Calu3 (cell line): ENCODE data around the gene ZG16. TPM values are rescaled to one million over a fixed set of nuclear protein-coding genes. Genes with fewer than 3 reads are reported as not detected.
"Not testable (repeated sequence)": the region's sequence is repeated elsewhere in the genome, so short reads cannot be mapped to it uniquely, and the experiment has no call there.

Experiments used
- BruUV-seq: library from RNA; stranded (reverse); fragments of 400-500 nt; replicated peaks from 2 replicates; lab custom pipeline; 2021; lab: Mats Ljungman, UMichigan
- CTCF ChIA-PET: fragments of 300-600 bp; sonication (Branson Sonifier 250); formaldehyde crosslinking; loops from one replicate; lab custom pipeline; 2022; ENCODE audit warnings: antibody characterized with exemption; lab: Charles Lee
- DNase-seq: peaks from one replicate; pipeline ENCODE4 v3.0.0; 2022
- H3K27ac Mint-ChIP-seq: one replicate; pipeline ENCODE4 v1.8.0; 2022; ENCODE audit warnings: mixed read lengths; ENCODE audit not compliant: unreplicated experiment
- H3K27me3 Mint-ChIP-seq: one replicate; pipeline ENCODE4 v1.8.0; 2022; ENCODE audit warnings: mixed read lengths; ENCODE audit not compliant: unreplicated experiment
- H3K36me3 Mint-ChIP-seq: one replicate; pipeline ENCODE4 v1.8.0; 2022; ENCODE audit warnings: mild to moderate bottlenecking, moderate library complexity, mixed read lengths; ENCODE audit not compliant: insufficient read depth, unreplicated experiment
- H3K4me1 Mint-ChIP-seq: one replicate; pipeline ENCODE4 v1.8.0; 2022; ENCODE audit warnings: mild to moderate bottlenecking, low read depth, mixed read lengths; ENCODE audit not compliant: unreplicated experiment
- H3K4me3 Mint-ChIP-seq: one replicate; pipeline ENCODE4 v1.8.0; 2022; ENCODE audit warnings: mild to moderate bottlenecking, low read depth, moderate library complexity, mixed read lengths; ENCODE audit not compliant: unreplicated experiment
- H3K9me3 Mint-ChIP-seq: one replicate; pipeline ENCODE4 v1.8.0; 2022; ENCODE audit warnings: low read depth, mixed read lengths; ENCODE audit not compliant: unreplicated experiment
- CTCF ChIP-seq: fragments of 200-600 bp; IDR thresholded peaks from one replicate; pipeline ENCODE4 v1.8.0; 2022; ENCODE audit warnings: antibody characterized with exemption; ENCODE audit not compliant: unreplicated experiment
- intact Hi-C: fragments of 100-400 bp; cut with micrococcal nuclease; formaldehyde crosslinking; loops from one replicate; pipeline ENCODE4 v1.10.0; 2022; ENCODE audit not compliant: unreplicated experiment
- total RNA-seq: library from RNA; stranded (reverse); gene quantifications from 2 replicates; pipeline ENCODE4 v1.2.3, GENCODE V29; 2022

ZG16 gene
- total RNA-seq, 1 experiment from 2014 or later = not detected

- Mint-ChIP-seq H3K27ac (no peak overlapping the region), H3K27me3 (peaks cover 10% of the 10 kb centered on the region), H3K4me1 (no peaks in the 10 kb centered on the region), H3K36me3 (no peaks in the 10 kb centered on the region), H3K4me3 (no peak overlapping the region), H3K9me3 (no peaks in the 10 kb centered on the region)
- no TSS peak for BruUV-seq
- intact Hi-C loops = no loop called here
- TF ChIP-seq CTCF = no peak
- DNase-seq = no peak
- CTCF ChIA-PET = interaction anchor here (0.8 kb wide), 1 partner anchor 27 kb away, joined by 7 read pairs; no protein-coding TSS in a partner anchor
Measured at GRCh38 chr16:29743827-29744531, 34.1 kb upstream of the ZG16 start.

GRCh38 chr16:29744541-29745101, 33.4 kb upstream of the ZG16 start:
- H3K27me3 Mint-ChIP-seq = peaks cover 10% of the 10 kb centered on the region
- H3K36me3 Mint-ChIP-seq = no peaks in the 10 kb centered on the region
- no peak for TF ChIP-seq CTCF
- no peak overlapping the region for H3K27ac Mint-ChIP-seq
- CTCF ChIA-PET = no interaction called here
- no peaks in the 10 kb centered on the region for H3K9me3 Mint-ChIP-seq
- no TSS peak for BruUV-seq
- intact Hi-C loops = no loop called here
- no peak for DNase-seq
- H3K4me1 Mint-ChIP-seq = no peaks in the 10 kb centered on the region
- H3K4me3 Mint-ChIP-seq = no peak overlapping the region

GRCh38 chr16:29745121-29745852, 32.8 kb upstream of the ZG16 start:
- no peak for DNase-seq
- no peaks in the 10 kb centered on the region for H3K9me3 Mint-ChIP-seq
- TF ChIP-seq CTCF = no peak
- peaks cover 10% of the 10 kb centered on the region for H3K27me3 Mint-ChIP-seq
- no peaks in the 10 kb centered on the region for H3K36me3 Mint-ChIP-seq
- CTCF ChIA-PET = no interaction called here
- H3K4me3 Mint-ChIP-seq = no peak overlapping the region
- no peak overlapping the region for H3K27ac Mint-ChIP-seq
- intact Hi-C loops = no loop called here
- H3K4me1 Mint-ChIP-seq = no peaks in the 10 kb centered on the region
- BruUV-seq = no TSS peak

- no peaks in the 10 kb centered on the region for H3K9me3 Mint-ChIP-seq
- intact Hi-C loops = no loop called here
- H3K4me3 Mint-ChIP-seq = no peak within 1 kb of the TSS
- no peak for TF ChIP-seq CTCF
- no peak for DNase-seq
- H3K36me3 Mint-ChIP-seq = no peaks in the 10 kb centered on the region
- no TSS peak for BruUV-seq
- no peak within 1 kb of the TSS for H3K27ac Mint-ChIP-seq
- H3K27me3 Mint-ChIP-seq = peaks cover 10% of the 10 kb centered on the region
- CTCF ChIA-PET = no interaction called here
- H3K4me1 Mint-ChIP-seq = no peaks in the 10 kb centered on the region
Measured at GRCh38 chr16:29745853-29746345, 32.2 kb upstream of the ZG16 start, which contains the start of gene C16orf54. Gene C16orf54, minus strand, starts transcription at chr16:29745990. Its CDS starts 1,039 bp downstream, at chr16:29744951.

GRCh38 chr16:29746518-29746917, 31.5 kb upstream of the ZG16 start:
- H3K36me3 Mint-ChIP-seq, CTCF ChIA-PET, H3K4me1 Mint-ChIP-seq, H3K27ac Mint-ChIP-seq, DNase-seq, intact Hi-C loops, H3K4me3 Mint-ChIP-seq, BruUV-seq, H3K9me3 Mint-ChIP-seq: not testable (repeated sequence)
- H3K27me3 Mint-ChIP-seq = peaks cover 10% of the 10 kb centered on the region
